Measurements from ENCODE around the gene DOC2B. TPM values are rescaled to one million over a fixed set of nuclear protein-coding genes. Genes with fewer than 3 reads are reported as not detected.
"Not testable (repeated sequence)": the region's sequence is repeated elsewhere in the genome, so short reads cannot be mapped to it uniquely, and the experiment has no call there.

Gene DOC2B
- total and polyA plus RNA-seq, 9 of the 15 experiments (the other 6 are each of a cell fraction or from before 2014, with no cell fraction given) = 0.02 TPM; not detected in 8

- H3K9me3 ChIP-seq (replicated peaks; ENCODE audit: control insufficient read depth, insufficient read depth, low read depth, low read length); H3K36me3 ChIP-seq (ENCODE audit: control insufficient read depth, insufficient read depth, low read length); H3K9me1 ChIP-seq (ENCODE audit: control insufficient read depth, insufficient read depth, low read length); H4K20me1 ChIP-seq (replicated peaks; ENCODE audit: control insufficient read depth, insufficient read depth, low read length); intact Hi-C loops (cut with micrococcal nuclease); CTCF ChIA-PET (ENCODE audit: low intra/inter-chr PET ratio); FAIRE-seq; H2AFZ ChIP-seq (ENCODE audit: low read depth, low read length); H3K4me2 ChIP-seq (ENCODE audit: insufficient read depth, low read length); H3K27me3 ChIP-seq (ENCODE audit: control insufficient read depth in 2 of 2, insufficient read depth in 2 of 2, low read length in 2 of 2); BruUV-seq (replicated peaks); in situ Hi-C loops (cut with MboI); H3K27ac ChIP-seq (ENCODE audit: extremely low read depth, low read depth, low read length); H3K4me3 ChIP-seq; DNase-seq (ENCODE audit: extremely low read depth in 1 of 4, low spot score in 3 of 4); H3K9ac ChIP-seq (ENCODE audit: insufficient read depth in 1 of 2, low read depth in 2 of 2, low read length in 2 of 2); H3K79me2 ChIP-seq (ENCODE audit: control insufficient read depth, insufficient read depth, low read length); POLR2A ChIA-PET; H3K4me1 ChIP-seq (replicated peaks in 1 of 2; ENCODE audit: control insufficient read depth in 2 of 2, insufficient read depth in 2 of 2, low read length in 2 of 2): not testable (repeated sequence)
- peak in 1 of 3 experiments; percentile 51; a peak in 4 of 6 replicates for TF ChIP-seq CTCF (IDR thresholded peaks at IDR 0.05 in 2 of 3, conservative IDR thresholded peaks at IDR 0.05 in 1 of 3; ENCODE audit: insufficient read depth in 2 of 3, low read depth in 1 of 3, low read length in 3 of 3)
- WGBS (ENCODE audit: insufficient coverage, low coverage, missing lambda C conversion rate) = 95% methylated on average over 7 of the region's 25 CpGs
- peak; percentile 96 for ATAC-seq
These were observed 47.1 kb downstream of the DOC2B start for GRCh38 chr17:134332-134785.

GRCh38 chr17:133932-134331 is 47.5 kb downstream of the DOC2B start:
- CTCF ChIA-PET (ENCODE audit: low intra/inter-chr PET ratio); intact Hi-C loops (cut with micrococcal nuclease); H3K36me3 ChIP-seq (ENCODE audit: control insufficient read depth, insufficient read depth, low read length); ATAC-seq; H4K20me1 ChIP-seq (replicated peaks; ENCODE audit: control insufficient read depth, insufficient read depth, low read length); H3K9me3 ChIP-seq (replicated peaks; ENCODE audit: control insufficient read depth, insufficient read depth, low read depth, low read length); H3K27me3 ChIP-seq (ENCODE audit: control insufficient read depth in 2 of 2, insufficient read depth in 2 of 2, low read length in 2 of 2); H3K4me3 ChIP-seq; POLR2A ChIA-PET; DNase-seq (ENCODE audit: extremely low read depth in 1 of 4, low spot score in 3 of 4); BruUV-seq (replicated peaks); H2AFZ ChIP-seq (ENCODE audit: low read depth, low read length); H3K4me2 ChIP-seq (ENCODE audit: insufficient read depth, low read length); H3K9me1 ChIP-seq (ENCODE audit: control insufficient read depth, insufficient read depth, low read length); H3K9ac ChIP-seq (ENCODE audit: insufficient read depth in 1 of 2, low read depth in 2 of 2, low read length in 2 of 2); in situ Hi-C loops (cut with MboI); H3K79me2 ChIP-seq (ENCODE audit: control insufficient read depth, insufficient read depth, low read length); FAIRE-seq; H3K27ac ChIP-seq (ENCODE audit: extremely low read depth, low read depth, low read length); H3K4me1 ChIP-seq (replicated peaks in 1 of 2; ENCODE audit: control insufficient read depth in 2 of 2, insufficient read depth in 2 of 2, low read length in 2 of 2): not testable (repeated sequence)
- 89% methylated on average over 5 of the region's 40 CpGs for WGBS (ENCODE audit: insufficient coverage, low coverage, missing lambda C conversion rate)
